NCI-H446 treated with DMSO at 0.1 percent for 48 hours (cell line): ENCODE data around the gene HK3.
"Not testable (repeated sequence)": the region's sequence is repeated elsewhere in the genome, so short reads cannot be mapped to it uniquely, and the experiment has no call there.

Source experiments
- DNase-seq: peaks from one replicate; lab custom pipeline; 2025; lab: John Stamatoyannopoulos, UW

The HK3 gene

GRCh38 chr5:176883700-176884570, 15.2 kb downstream of the HK3 start:
- DNase-seq, result no peak

- DNase-seq, result no peak
Observed at GRCh38 chr5:176882567-176882903, 16.6 kb downstream of the HK3 start.

GRCh38 chr5:176881816-176882566, 17.2 kb downstream of the HK3 start:
- DNase-seq, result no peak

- no peak for DNase-seq
Observed at GRCh38 chr5:176881021-176881749, 18.0 kb downstream of the HK3 start.

- DNase-seq, result no peak
Observed at GRCh38 chr5:176880366-176881020, 18.7 kb downstream of the HK3 start.

- DNase-seq, result no peak
Observed at GRCh38 chr5:176879663-176880361, 19.3 kb downstream of the HK3 start.

- DNase-seq, result no peak
Observed at GRCh38 chr5:176878906-176879662, 20.1 kb downstream of the HK3 start.

- no peak for DNase-seq
Observed at GRCh38 chr5:176878463-176878862, 20.7 kb downstream of the HK3 start.

- no peak for DNase-seq
Observed at GRCh38 chr5:176877793-176878331, 21.3 kb downstream of the HK3 start.

- no peak for DNase-seq
Observed at GRCh38 chr5:176876506-176877431, 22.4 kb downstream of the HK3 start.

GRCh38 chr5:176875783-176876505, 23.2 kb downstream of the HK3 start:
- no peak for DNase-seq

- DNase-seq, result no peak
Observed at GRCh38 chr5:176875014-176875550, 24.1 kb downstream of the HK3 start.

GRCh38 chr5:176874198-176874780, 24.9 kb downstream of the HK3 start:
- DNase-seq, result no peak

GRCh38 chr5:176873541-176874172, 25.5 kb downstream of the HK3 start:
- no peak for DNase-seq

- not testable (repeated sequence) for DNase-seq
Observed at GRCh38 chr5:176873011-176873410, 26.1 kb downstream of the HK3 start.

- DNase-seq, result not testable (repeated sequence)
Observed at GRCh38 chr5:176872586-176872985, 26.6 kb downstream of the HK3 start.

GRCh38 chr5:176870644-176871043, 28.5 kb downstream of the HK3 start:
- DNase-seq, result not testable (repeated sequence)
